Neural cell (in vitro differentiated cells): ENCODE measurements around the gene NOS1AP.

Source experiments
- EZH2 ChIP-seq: fragments of 200-600, 300-800 bp; shearing (Covaris generic), sonication (generic); IDR thresholded peaks from 2 replicates; pipeline ENCODE4 v1.6.1; 2014; ENCODE audit warnings: antibody characterized with exemption, low read length, borderline replicate concordance, mild to moderate bottlenecking; ENCODE audit not compliant: insufficient read depth, poor library complexity, severe bottlenecking
- TF ChIP-seq, protein P1 (sequence below): IDR thresholded peaks from 2 replicates; pipeline ENCODE4 v1.6.1; 2012; ENCODE audit warnings: borderline replicate concordance

DNA sequence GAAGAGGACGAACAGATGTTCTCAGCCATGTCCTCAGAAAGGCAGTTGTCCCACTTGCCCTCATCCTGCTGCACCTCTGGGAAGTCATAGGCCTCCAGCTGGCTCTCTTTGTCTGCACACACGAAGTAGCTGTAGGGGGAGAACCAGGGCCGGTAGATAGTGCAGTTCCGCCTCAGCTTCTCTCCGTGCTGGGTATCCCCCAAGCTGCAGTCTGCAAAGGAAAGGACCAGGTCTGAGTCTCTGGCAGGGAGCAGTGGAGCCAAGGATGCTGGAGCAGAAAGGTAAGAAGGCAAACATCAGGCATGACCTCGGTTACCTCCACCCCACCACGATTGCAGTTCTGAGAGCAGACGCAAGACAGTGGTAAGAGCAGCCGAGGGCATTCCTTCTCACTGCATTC lies 304.9 kb downstream of the NOS1AP start:
- TF ChIP-seq, protein P1, sequence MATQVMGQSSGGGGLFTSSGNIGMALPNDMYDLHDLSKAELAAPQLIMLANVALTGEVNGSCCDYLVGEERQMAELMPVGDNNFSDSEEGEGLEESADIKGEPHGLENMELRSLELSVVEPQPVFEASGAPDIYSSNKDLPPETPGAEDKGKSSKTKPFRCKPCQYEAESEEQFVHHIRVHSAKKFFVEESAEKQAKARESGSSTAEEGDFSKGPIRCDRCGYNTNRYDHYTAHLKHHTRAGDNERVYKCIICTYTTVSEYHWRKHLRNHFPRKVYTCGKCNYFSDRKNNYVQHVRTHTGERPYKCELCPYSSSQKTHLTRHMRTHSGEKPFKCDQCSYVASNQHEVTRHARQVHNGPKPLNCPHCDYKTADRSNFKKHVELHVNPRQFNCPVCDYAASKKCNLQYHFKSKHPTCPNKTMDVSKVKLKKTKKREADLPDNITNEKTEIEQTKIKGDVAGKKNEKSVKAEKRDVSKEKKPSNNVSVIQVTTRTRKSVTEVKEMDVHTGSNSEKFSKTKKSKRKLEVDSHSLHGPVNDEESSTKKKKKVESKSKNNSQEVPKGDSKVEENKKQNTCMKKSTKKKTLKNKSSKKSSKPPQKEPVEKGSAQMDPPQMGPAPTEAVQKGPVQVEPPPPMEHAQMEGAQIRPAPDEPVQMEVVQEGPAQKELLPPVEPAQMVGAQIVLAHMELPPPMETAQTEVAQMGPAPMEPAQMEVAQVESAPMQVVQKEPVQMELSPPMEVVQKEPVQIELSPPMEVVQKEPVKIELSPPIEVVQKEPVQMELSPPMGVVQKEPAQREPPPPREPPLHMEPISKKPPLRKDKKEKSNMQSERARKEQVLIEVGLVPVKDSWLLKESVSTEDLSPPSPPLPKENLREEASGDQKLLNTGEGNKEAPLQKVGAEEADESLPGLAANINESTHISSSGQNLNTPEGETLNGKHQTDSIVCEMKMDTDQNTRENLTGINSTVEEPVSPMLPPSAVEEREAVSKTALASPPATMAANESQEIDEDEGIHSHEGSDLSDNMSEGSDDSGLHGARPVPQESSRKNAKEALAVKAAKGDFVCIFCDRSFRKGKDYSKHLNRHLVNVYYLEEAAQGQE, result no peak
- no peak for TF ChIP-seq EZH2
